ENCODE data around the gene RGS6. TPM values are rescaled to one million over a fixed set of nuclear protein-coding genes. Genes with fewer than 3 reads are reported as not detected.

Gene RGS6
- total RNA-seq, 1 donor from 2014 or later = not detected

GRCh38 chr14:72154645-72155378 is 222.6 kb downstream of the RGS6 start:
- DNase-seq (ENCODE audit: extremely low read depth, low read depth, low spot score) = no peak

- no peak for DNase-seq (ENCODE audit: extremely low read depth, low read depth, low spot score)
Measured at GRCh38 chr14:72155379-72155993, 223.3 kb downstream of the RGS6 start.

- DNase-seq (ENCODE audit: extremely low read depth, low read depth, low spot score) = no peak
Measured at GRCh38 chr14:72164420-72165228, 232.4 kb downstream of the RGS6 start.

GRCh38 chr14:72165229-72165698 is 233.0 kb downstream of the RGS6 start:
- no peak for DNase-seq (ENCODE audit: extremely low read depth, low read depth, low spot score)

GRCh38 chr14:72169521-72169920 is 237.3 kb downstream of the RGS6 start:
- DNase-seq (ENCODE audit: extremely low read depth, low read depth, low spot score) = no peak

GRCh38 chr14:72172049-72172448 is 239.8 kb downstream of the RGS6 start:
- no peak for DNase-seq (ENCODE audit: extremely low read depth, low read depth, low spot score)

GRCh38 chr14:72172597-72172996 is 240.4 kb downstream of the RGS6 start:
- DNase-seq (ENCODE audit: extremely low read depth, low read depth, low spot score) = no peak

- no peak for DNase-seq (ENCODE audit: extremely low read depth, low read depth, low spot score)
Measured at GRCh38 chr14:72173038-72173720, 240.9 kb downstream of the RGS6 start.

- DNase-seq (ENCODE audit: extremely low read depth, low read depth, low spot score) = no peak
Measured at GRCh38 chr14:72177251-72177650, 245.0 kb downstream of the RGS6 start.

GRCh38 chr14:72178517-72178916 is 246.3 kb downstream of the RGS6 start:
- DNase-seq (ENCODE audit: extremely low read depth, low read depth, low spot score) = no peak

- DNase-seq (ENCODE audit: extremely low read depth, low read depth, low spot score) = no peak
Measured at GRCh38 chr14:72182708-72183432, 250.6 kb downstream of the RGS6 start.

GRCh38 chr14:72183631-72184030 is 251.4 kb downstream of the RGS6 start:
- DNase-seq (ENCODE audit: extremely low read depth, low read depth, low spot score) = no peak

GRCh38 chr14:72186523-72186922 is 254.3 kb downstream of the RGS6 start:
- no peak for DNase-seq (ENCODE audit: extremely low read depth, low read depth, low spot score)

- no peak for DNase-seq (ENCODE audit: extremely low read depth, low read depth, low spot score)
Measured at GRCh38 chr14:72196237-72197015, 264.2 kb downstream of the RGS6 start.

- no peak for DNase-seq (ENCODE audit: extremely low read depth, low read depth, low spot score)
Measured at GRCh38 chr14:72201645-72202044, 269.4 kb downstream of the RGS6 start.

- no peak for DNase-seq (ENCODE audit: extremely low read depth, low read depth, low spot score)
Measured at GRCh38 chr14:72213424-72213823, 281.2 kb downstream of the RGS6 start.

GRCh38 chr14:72215080-72215479 is 282.9 kb downstream of the RGS6 start:
- DNase-seq (ENCODE audit: extremely low read depth, low read depth, low spot score) = no peak

GRCh38 chr14:72217135-72217534 is 284.9 kb downstream of the RGS6 start:
- no peak for DNase-seq (ENCODE audit: extremely low read depth, low read depth, low spot score)

GRCh38 chr14:72222046-72222445 is 289.8 kb downstream of the RGS6 start:
- no peak for DNase-seq (ENCODE audit: extremely low read depth, low read depth, low spot score)

GRCh38 chr14:72236629-72237028 is 304.4 kb downstream of the RGS6 start:
- DNase-seq (ENCODE audit: extremely low read depth, low read depth, low spot score) = no peak
